ENCODE measurements around the gene SUPT16H.
A peak's percentile ranks its signal among the peaks of the same experiment; 100 is the strongest.
"Not testable (repeated sequence)": the region's sequence is repeated elsewhere in the genome, so short reads cannot be mapped to it uniquely, and the experiment has no call there.

SUPT16H gene

DNA sequence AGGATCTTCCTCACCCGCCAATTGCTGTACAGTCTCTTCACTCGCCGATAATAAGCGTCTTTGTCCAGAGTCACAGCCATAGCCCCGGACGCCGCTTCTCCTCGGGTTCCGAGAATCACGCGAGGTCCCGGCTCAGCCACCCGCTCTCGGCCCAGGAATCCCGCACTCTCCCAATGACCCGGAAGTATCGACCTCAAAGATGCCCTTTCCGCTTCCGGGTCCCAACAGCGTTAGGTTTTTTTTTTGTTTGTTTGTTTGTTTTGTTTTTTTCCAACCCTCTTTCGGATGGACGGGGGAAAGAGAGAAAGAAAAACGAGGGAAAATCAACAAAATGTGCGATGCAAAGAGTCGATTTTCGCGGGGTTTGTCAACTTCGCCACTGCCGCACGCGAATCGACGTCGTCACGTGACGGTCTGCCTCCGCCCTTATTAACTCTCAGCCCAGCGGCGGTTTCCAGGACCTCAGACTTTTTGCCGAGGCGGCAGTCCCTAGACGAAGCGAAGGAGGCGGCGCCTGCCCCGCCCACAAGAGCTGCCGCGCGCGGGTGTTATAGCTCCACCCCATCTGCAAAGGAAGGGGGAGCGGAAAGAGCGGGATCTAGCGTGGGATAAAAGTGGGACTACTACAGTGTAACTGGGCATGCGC is at the start of gene SUPT16H:
Gene SUPT16H, minus strand, starts transcription at position 172 of the 646 bp plus-strand sequence. Its CDS starts 92 bp downstream, at position 80.
- peak; percentile 99 for DNase-seq

DNA sequence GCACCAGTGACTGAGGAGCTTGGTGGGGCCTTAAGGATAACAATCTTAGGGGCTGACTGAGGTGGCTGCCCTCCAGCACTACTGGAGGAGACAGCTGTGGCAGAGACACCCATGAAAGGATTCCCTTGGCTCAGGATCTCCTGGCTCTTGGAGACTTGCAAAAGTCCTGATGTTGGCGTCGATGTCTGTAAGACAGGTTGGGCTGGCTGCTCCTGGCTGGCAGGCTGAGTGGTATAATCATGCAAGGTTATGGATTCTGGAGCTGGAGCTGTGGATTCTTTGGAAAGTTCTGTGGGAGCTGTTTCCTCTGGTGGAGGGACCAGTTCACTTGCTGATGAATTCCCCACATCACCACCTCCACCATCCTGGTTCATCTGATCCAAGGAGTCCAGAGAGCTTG is 47.3 kb upstream of the SUPT16H start:
- DNase-seq, result no peak

DNA sequence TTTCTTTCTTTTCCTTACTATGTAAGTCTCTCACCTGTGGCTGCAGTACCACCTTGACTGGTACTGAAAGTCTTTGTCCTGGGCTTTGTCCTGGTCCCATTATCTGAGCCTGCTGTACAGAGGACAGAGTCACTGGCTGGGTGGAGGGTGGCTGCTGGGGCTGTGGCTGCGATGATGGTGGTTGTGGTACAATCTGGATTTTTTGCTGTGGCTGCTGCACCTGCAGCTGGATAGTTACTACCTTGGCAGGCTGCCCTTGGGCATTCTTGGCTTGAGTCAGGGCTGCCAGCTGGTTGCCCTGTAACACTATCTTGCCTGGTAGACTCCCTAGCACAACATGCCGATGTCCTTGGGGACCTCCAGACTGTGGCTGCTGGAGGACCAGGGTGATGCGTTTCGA is 45.1 kb upstream of the SUPT16H start:
- no peak for DNase-seq

DNA sequence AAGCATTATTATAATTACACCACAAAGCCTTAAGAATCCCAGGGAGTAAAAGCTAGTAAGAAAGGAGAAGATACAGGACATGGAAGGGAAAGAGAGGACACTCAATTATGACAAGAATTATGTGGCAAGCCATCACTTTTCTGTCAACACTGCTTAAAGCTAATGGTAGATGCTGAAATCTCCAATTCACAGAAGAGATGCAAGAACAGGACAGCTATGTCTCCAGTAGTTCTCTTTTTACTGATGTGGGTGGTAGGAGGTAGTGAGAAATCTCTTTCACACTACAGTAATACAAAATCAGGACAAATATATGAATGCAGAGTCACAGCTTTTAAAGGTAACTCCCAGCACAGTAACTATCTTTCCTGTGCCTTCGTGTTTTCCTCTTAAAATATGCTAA is 42.9 kb upstream of the SUPT16H start:
- DNase-seq, result no peak

DNA sequence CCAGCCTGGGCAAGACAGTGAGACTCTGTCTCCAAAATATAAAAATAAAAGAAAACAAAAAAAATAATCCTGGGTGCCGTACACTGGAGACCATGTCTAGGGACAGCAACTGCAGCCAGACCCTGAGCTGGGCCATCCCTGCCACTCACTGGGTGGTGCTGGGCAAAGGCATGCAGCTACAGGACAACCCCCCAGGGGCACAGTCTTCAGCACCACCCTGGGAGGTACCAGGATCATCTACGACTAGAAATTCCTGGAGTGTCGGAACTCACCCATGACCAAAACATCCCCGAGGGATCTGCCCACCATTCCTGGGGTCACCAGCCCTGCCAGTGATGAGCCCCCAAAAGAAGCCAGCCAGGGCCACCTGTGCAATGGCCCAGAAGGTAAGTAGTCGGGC is 35.7 kb upstream of the SUPT16H start:
- DNase-seq, result no peak

DNA sequence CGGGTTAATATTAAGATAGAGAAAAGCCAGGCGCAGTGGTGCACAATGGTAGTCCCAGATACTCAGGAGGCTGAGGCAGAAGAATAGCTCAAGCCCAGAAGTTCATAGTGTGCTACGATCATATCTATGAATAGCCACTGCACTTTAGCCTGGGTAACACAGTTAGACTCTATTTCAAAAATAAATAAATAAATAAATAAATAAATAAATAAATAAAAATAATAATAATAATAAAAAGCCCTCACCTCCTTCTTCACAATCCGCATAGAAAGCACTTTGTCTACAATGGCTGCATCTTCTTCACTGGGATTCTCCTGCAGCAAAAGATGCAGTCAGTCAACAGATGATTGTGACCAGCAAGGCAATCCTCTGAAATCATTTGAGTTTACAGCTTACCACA is 31.5 kb upstream of the SUPT16H start:
- no peak for DNase-seq

DNA sequence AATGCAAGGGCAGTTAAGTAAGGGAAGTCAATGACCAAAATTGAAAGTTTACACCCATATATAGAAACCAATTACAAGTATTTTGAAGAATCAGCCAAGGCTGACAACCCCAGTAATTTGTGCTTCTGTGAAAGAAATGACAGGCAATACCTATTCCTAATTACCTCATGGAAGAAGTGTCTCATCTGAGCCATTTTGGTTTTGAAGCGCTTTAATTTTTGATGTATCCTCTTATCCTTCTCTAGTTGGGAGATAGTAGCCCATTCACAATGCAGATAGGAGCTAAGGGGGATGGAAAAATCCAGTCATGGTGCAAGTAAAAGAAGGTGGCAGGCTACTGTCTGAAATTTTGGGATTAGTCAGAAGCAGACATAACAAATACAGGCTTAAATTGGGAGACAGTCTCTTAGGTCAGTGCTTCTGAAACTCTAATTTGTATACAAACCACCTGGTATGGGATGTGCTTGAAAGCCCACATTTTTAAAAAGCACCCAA is 30.4 kb upstream of the SUPT16H start:
- DNase-seq, result no peak

DNA sequence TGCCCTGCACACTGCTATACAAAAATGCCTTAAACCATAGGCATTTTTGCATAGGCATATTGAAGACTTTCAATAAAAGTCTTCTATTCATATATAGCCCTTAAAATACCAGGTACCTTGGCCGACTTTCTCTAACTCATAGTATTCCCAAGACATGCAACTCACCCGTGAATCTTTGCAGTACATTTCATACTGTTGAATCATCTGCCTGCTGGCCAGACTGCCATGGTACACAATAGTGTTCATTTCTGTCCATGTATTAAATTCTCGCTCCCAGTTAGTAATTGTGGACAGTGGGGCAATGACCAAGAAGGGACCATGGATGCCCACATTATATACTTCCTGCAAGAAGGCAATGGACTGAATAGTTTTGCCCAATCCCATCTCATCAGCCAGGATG is 24.3 kb upstream of the SUPT16H start:
- DNase-seq, result peak; percentile 78

DNA sequence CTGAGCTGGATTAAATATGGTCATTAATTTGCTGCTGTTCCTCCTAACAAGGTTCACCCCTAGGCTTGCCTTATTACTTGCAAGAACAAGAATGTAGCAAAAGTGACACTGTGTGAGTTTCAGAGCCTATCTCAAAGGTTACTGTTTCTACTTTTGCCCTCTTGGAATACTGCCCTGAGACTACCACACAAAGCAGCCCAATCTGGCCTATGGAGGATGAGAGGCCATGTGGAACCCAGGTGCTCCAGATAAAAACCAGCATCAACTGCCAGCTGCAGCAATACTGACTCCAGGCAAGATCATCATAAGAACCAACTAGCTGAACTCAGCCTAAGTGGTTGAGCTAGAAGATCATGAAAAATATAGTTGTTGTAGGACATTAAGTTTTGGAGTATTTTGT is 22.4 kb upstream of the SUPT16H start:
- no peak for DNase-seq

DNA sequence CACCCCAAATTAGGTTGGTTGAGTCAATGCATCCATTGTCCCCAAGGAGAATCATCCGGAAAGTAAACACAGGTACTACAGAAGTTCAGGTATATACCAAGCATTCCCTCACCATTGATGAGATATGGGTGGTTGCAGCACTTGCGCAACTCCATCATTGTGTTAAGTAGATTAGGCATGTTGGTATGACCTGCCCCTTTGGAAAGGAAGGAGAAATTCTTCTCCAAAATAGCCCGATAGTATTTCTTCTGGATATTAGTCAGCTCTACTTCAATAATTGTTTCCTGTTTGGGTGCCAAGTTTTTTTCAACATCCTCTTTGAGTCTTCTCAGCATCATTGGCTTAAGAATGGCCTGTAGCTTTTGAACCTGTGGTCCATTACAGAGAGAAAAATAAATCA is 21.3 kb upstream of the SUPT16H start:
- DNase-seq, result no peak

DNA sequence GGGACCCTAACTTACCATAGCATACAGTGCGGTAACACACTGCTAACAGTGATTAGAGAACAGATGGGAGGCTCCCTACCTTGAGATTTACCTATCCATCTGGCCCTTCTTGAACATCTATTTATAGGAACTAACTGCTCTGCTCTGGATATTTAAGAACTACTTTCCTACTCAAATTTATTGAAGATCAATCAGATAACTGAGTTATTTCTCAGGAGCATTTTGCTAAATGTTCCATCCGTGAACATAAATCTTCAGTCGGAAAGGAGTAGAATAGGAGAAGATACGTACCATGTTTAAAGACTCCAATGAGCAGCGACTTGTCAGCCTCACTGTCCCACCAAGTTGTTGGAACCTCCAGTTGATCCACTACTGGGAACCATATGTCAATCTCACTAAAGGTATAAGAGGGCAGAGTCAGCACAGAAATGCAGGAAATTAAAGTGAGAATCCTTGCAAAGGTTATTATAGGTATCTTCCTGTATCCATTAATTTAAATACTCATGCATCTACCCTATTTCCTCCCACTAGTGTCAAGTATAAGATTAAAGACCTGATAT is 15.6 kb upstream of the SUPT16H start:
- DNase-seq, result no peak

DNA sequence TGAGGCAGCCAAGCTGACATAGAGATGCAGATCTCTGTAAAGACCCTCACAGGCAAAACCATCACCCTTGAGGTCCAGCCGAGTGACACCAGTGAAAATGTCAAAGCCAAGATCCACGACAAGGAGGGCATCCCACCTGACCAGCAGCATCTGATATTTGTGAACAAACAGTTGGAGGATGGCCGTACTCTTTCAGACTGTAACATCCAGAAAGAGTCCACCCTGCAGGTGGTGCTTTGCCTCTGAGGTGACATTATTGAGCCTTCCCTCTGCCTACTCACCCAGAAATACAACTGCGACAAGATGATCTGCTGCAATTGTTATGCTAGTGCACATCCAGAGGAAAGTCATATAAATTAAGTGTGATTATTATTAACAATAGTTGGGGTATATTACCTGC is 15.1 kb upstream of the SUPT16H start:
- no peak for DNase-seq

DNA sequence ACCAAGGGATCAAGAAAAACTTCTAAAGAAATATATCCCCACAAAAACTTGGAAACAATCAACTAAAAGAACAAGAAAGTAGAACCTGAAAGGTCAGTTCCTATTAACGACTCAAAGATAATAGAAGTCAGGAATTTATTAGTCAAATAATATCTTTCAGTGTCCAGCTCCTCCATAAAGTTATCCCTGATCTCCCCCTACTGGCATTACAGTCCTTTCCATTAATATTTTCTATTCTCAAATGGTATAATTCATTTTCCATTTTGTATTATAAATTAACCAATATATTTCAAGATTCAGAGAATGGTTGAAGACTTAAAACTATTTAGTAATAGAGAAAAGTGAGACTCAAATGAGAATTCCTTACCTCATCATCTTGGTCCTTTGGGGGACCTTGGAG is 11.6 kb upstream of the SUPT16H start:
- no peak for DNase-seq

DNA sequence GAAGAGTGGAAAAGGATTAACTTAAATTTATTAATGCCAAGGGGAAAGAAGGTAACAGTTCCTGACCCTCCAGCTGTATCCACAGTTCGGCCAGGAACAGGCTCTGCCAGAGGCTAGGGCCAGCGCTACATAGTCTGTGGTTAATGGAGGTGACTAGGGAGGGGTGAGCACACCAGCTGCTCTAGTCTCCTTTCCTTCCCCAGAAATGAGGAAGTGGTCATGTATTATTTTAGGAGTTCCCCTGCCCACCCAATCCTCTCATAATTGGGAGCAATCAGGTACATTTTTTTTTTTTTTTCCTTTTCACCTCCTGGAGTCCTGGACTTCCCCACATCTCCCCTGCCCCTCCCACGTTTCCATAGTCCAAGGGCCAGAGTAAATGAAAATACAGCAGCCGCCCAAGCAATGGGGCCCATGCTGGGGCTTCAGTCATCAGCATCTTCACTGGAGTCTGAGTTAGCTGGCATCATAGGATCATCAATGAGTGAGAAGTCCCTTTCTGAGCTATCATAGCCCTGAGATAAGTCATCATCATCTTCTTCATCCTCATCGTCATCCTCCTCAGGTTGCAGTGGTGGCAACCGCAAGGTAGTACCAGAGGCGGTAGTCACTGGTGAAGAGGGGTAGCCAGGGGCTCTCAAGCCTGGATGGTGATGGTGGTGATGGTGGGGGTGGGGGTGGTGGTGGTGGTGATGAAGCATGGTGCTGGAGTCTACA is 1.5 kb upstream of the SUPT16H start:
- no peak for DNase-seq

DNA sequence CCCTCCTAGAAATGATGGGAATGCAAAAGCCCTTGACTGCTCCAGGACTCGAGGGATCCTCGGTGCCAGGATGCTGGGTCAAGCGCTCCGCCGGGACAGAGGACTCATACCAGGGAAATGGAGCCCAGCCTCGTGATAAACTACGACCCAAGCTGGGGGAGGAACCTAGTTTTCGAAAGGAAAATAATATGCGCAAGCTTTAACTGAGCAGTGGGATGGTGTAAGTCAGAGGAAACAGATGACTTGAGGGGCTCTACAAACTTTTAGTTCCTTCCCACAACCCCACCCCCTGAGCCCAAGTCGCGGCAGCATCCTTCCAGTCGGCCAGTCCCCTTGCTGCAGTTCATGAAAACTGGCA is 654 bp upstream of the SUPT16H start:
- no peak for DNase-seq

DNA sequence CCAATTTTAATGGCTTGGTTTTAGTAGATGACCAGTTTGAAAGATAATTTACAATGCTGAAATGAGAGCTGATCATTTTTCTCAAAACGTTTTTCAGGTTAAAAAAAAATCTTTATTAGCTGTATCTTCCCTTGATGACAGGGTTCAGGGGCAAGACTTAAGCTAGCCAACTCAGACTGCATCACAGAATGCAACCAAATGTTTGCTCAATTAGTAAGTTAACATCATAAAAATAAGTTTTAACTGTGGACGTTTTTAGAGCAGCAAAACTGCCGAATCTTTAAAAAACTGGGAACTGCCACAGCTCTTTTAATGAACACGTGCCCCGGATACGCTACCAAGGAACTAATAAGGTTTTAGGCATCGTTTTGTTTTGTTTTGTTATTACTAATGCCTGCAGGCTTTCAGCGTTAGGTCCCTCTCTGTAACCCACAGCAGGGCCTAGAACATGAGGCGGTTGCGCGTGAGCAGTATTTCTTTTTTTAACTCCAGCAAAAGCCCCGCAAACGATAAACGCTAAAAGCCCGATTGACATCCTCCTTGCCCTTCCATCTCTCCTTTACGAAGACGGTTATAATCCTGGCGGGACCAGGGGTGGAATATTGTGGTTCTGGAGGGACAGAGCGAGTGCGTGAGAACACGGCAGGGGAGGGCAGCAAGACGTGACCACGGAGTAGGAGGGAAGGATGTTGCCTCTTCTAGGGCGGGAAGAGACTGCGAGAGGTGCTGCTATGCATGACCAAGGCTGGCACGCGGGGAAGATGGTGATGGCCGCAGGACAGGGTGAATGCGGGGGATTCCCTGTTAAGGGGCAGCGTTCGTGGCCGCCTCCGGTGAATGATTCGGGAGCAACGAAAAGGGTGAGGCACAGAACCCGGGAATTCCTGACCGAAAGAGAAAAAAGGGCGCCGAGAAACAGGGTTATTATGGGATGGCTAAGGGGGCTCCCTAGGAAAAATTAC is 652 bp downstream of the SUPT16H start:
- peak; percentile 69 for DNase-seq

DNA sequence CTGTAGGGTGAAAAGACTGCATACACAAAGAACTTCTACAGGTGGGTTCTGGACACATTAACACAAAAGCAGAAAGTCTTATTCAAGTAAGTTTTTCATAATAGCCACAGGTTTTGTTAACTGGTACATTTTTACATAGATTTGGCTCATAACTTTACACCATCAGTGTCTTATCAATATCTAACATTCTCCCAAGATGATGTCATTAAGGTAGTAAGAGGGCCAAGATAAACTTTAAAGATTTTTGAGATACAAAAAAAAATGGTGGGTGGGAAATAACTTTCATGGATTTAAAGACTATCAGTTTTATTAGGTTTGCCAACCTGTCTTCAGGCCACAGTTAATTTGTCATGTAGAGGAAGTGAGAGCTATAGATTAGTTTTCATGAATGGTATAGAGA is 1.7 kb downstream of the SUPT16H start:
- DNase-seq, result peak; percentile 17

DNA sequence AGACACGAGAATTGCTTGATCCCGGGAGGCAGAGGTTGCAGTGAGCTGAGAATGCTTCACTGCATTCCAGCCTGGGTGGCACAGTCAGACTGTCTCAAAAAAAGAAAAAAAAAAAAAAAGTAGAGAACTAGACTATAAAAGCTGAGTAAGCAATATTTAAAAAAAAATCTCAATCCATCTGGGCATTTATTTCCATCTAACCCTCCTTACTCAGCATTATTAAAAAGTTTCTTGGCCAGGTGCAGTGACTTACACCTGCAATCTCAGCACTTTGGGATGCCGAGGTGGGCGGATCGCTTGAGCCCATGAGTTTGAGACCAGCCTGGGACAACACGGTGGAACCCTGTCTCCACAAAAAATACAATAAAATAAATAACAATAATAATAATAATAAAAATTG is 4.5 kb downstream of the SUPT16H start:
- DNase-seq, result no peak

DNA sequence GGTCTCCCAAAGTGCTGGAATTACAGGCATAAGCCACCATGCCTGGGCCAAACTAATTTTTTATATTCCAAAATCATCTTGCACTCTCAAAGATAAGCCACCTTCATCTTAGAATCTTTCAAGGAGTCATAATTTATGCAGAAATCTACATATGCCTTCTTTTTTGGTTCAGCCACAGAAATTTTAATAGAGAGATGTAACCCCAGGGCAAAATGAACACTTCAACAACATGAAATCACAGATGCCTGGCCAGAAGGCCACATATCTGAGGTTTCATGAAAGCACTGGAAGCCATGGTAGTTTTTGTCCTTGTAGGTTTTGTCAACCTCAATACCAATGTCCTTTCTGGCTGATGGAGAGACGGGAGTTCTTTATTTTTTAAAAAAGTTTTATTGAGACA is 9.8 kb downstream of the SUPT16H start:
- no peak for DNase-seq

DNA sequence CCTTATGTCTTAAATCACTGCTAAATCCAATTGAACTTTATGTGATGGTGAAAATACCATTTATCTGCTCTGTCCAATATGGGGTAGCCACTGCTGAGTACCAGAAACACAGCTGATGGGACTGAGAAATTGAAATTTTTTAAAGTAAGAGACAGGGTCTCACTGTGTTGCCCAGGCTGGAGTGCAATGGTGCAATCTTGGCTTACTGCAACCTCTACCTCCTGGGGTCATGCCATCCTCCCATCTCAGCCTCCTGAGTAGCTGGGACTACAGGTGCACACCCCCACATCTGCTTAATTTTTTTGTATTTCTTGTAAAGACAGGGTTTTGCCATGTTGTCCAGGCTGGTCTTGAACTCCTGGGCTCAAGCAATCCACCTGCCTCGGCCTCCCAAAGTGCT is 11.0 kb downstream of the SUPT16H start:
- not testable (repeated sequence) for DNase-seq

DNA sequence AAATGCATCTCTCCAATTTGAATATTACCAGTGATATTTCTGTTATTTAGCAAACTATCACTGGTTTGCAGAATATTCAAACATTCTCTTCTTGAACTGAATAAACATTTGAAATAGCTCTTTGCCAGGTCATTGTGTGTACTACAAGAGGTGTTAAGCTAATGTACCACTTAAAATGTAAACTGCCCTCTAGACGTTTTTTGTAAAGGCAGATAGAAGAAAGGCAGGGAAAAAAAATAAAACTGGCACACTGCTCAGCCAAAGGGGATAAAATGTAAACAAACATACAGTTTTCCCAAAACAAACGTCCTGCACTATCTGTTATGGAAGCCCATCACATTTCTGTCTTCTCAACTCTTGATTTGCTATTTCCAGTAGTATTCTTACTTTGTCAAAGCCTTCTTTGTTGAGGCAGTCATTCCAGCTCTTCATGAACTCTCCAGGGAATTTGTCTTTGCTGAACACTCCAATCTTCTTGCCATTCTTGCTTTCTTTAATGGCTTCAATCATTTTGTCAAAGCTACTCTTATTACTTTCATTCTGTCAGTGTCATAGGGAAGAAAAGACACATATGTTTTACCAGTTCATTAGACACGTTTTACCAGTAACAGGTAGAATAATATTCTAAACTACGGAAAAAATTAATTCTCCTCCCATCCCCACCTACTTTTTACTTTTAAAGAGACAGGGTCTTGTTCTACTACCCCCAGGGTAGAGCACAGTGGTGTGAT is 13.7 kb downstream of the SUPT16H start:
- no peak for DNase-seq

DNA sequence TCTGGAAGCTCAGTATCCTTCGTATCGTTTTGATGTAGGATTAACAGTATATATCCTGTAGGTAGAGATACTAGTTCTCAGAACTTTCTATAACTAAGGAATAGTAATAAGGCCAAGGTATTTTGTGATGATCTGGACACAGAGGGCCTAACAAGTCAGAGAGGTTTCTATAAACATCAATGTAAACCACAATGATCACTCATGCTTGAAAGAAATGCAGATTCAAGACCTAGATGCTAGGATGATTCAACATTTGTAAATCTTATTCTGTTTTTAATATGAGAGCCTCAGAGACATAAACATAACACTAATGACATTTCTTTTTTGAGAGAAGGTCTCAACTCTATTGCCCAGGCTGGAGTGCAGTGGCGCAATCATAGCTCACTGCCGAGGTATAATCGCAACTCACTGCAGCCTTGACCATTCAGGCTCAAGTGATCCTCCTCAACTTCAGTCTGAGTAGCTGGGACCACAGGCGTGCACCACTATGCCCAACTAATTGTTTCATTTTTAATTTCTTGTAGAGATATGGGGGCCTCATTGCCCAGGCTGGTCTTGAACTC is 16.2 kb downstream of the SUPT16H start:
- no peak for DNase-seq
